ENCODE results near the gene LITAFD. TPM values are rescaled to one million over a fixed set of nuclear protein-coding genes. Genes with fewer than 3 reads are reported as not detected.
"Not testable (repeated sequence)": the region's sequence is repeated elsewhere in the genome, so short reads cannot be mapped to it uniquely, and the experiment has no call there.

Gene LITAFD
- total RNA-seq (not detected), polyA plus RNA-seq (not detected)
- long read RNA-seq, donor 1 = 0 reads
- long read RNA-seq, donor 2 = 0 reads
- long read RNA-seq, donor 3 = 0 reads
- long read RNA-seq, donor 4 = 0 reads
- long read RNA-seq, donor 5 = 0 reads

DNA sequence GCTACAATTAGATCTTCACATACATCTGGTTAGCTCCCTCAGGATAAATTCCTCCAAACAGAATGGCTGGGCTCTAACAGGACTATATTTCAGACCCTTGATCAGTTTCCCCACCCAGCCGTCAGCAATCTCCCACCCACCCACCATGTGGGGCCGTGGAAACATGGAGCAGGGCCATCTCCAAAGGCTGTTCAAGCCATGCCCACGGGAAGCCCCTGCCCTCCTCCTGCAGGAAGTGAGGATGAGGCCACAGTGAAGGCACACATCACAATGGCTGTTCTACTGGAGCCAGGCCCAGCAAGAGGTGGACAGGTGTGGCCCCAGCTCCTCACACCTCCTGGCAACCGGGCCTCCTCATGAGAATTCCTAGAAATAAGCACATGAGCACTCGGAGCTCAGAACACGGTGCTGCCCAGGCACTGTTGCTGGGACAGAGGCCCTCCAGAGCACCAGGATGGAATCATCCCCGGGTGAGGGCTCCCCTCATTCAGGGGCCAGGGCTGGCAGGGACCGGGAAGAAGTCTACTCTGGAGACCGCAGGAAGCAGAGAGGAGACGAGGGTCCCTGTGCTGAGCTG is at the start of gene LITAFD:
LITAFD (plus strand) TSS at position 311 of the 577 bp plus-strand sequence. CDS start 2,005 bp downstream, outside the sequence.
- Histone ChIP-seq H3K9me3 (ENCODE audit: control insufficient read depth in 4 of 4, insufficient read depth in 3 of 4, low read length in 3 of 4) (no peaks in the 10 kb centered on the region), H3K9ac (ENCODE audit: insufficient read depth in 1 of 2, low read length in 2 of 2) (no peak within 1 kb of the TSS), H3K36me3 (ENCODE audit: control insufficient read depth in 4 of 4, insufficient read depth in 4 of 4, low read length in 4 of 4) (peaks cover 0 to 2% (median 0%) of the 10 kb centered on the region in 4 donors), H3K27me3 (ENCODE audit: control insufficient read depth in 3 of 3, insufficient read depth in 3 of 3, low read length in 2 of 3) (no peaks in the 10 kb centered on the region), H3K27ac (ENCODE audit: low read depth in 1 of 2, low read length in 1 of 2) (no peak within 1 kb of the TSS), H3K4me3 (no peak within 1 kb of the TSS), H3K4me1 (ENCODE audit: control insufficient read depth in 5 of 5, insufficient read depth in 5 of 5, low read length in 5 of 5) (peaks cover 0 to 17% (median 0%) of the 10 kb centered on the region in 5 donors)
- 68 to 76% methylated on average over 10 of the region's 10 CpGs for WGBS, 2 donors
- DNase-seq (no peak), ATAC-seq (ENCODE audit: insufficient read depth, low FRiP score) (no peak)
- TF ChIP-seq, protein P1, sequence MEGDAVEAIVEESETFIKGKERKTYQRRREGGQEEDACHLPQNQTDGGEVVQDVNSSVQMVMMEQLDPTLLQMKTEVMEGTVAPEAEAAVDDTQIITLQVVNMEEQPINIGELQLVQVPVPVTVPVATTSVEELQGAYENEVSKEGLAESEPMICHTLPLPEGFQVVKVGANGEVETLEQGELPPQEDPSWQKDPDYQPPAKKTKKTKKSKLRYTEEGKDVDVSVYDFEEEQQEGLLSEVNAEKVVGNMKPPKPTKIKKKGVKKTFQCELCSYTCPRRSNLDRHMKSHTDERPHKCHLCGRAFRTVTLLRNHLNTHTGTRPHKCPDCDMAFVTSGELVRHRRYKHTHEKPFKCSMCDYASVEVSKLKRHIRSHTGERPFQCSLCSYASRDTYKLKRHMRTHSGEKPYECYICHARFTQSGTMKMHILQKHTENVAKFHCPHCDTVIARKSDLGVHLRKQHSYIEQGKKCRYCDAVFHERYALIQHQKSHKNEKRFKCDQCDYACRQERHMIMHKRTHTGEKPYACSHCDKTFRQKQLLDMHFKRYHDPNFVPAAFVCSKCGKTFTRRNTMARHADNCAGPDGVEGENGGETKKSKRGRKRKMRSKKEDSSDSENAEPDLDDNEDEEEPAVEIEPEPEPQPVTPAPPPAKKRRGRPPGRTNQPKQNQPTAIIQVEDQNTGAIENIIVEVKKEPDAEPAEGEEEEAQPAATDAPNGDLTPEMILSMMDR (IDR thresholded peaks at IDR 0.05; ENCODE audit: control extremely low read depth, extremely low read depth) = no peak

DNA sequence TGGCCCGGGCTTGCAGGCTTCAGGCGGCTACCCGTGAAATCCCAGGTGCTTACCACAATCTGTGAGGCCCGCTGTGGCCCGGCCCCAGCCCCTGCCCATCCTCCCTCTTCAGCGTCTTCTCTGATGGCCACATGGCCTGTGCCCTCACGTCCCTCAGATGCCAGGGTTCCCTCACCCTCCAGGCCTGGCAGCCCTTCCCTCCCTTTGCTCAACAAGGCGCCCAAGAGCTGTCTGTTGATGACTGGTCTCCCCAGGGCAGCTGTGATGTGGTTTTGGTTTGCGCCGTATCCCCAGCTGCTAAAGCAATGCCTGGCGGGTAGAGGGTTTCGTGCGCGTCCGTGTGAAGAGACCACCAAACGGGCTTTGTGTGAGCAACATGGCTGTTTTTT is 49.4 kb upstream of the LITAFD start:
- no peak for DNase-seq
- H3K36me3 ChIP-seq (ENCODE audit: control insufficient read depth in 4 of 4, insufficient read depth in 4 of 4, low read length in 4 of 4) = peaks cover 0 to 32% (median 14%) of the 10 kb centered on the region in 4 donors
- H3K4me1 ChIP-seq (ENCODE audit: control insufficient read depth in 5 of 5, insufficient read depth in 5 of 5, low read length in 5 of 5) = peaks cover 0 to 2% (median 0%) of the 10 kb centered on the region in 5 donors
- TF ChIP-seq, protein P1 (IDR thresholded peaks at IDR 0.05; ENCODE audit: control extremely low read depth, extremely low read depth) = no peak
- H3K9me3 ChIP-seq (ENCODE audit: control insufficient read depth in 4 of 4, insufficient read depth in 3 of 4, low read length in 3 of 4) = no peaks in the 10 kb centered on the region
- no peak for ATAC-seq (ENCODE audit: insufficient read depth, low FRiP score)
- H3K27me3 ChIP-seq (ENCODE audit: control insufficient read depth in 3 of 3, insufficient read depth in 3 of 3, low read length in 2 of 3) = no peaks in the 10 kb centered on the region
- no peak overlapping the region for H3K27ac ChIP-seq (ENCODE audit: low read depth in 1 of 2, low read length in 1 of 2)
- no peak overlapping the region for H3K4me3 ChIP-seq
- no peak overlapping the region for H3K9ac ChIP-seq (ENCODE audit: insufficient read depth in 1 of 2, low read length in 2 of 2)
- 78 to 84% methylated on average over 16 of the region's 16 CpGs for WGBS, 2 donors

GRCh38 chr16:8836797-8837196 is 45.4 kb upstream of the LITAFD start:
- H3K9ac ChIP-seq (ENCODE audit: insufficient read depth in 1 of 2, low read length in 2 of 2); H3K27me3 ChIP-seq (ENCODE audit: control insufficient read depth in 3 of 3, insufficient read depth in 3 of 3, low read length in 2 of 3); H3K36me3 ChIP-seq (ENCODE audit: control insufficient read depth in 4 of 4, insufficient read depth in 4 of 4, low read length in 4 of 4); H3K4me3 ChIP-seq; DNase-seq; H3K27ac ChIP-seq (ENCODE audit: low read depth in 1 of 2, low read length in 1 of 2); H3K4me1 ChIP-seq (ENCODE audit: control insufficient read depth in 5 of 5, insufficient read depth in 5 of 5, low read length in 5 of 5); H3K9me3 ChIP-seq (ENCODE audit: control insufficient read depth in 4 of 4, insufficient read depth in 3 of 4, low read length in 3 of 4); ATAC-seq (ENCODE audit: insufficient read depth, low FRiP score): not testable (repeated sequence)
- 80 to 96% methylated on average over 7 of the region's 7 CpGs for WGBS, 2 donors

DNA sequence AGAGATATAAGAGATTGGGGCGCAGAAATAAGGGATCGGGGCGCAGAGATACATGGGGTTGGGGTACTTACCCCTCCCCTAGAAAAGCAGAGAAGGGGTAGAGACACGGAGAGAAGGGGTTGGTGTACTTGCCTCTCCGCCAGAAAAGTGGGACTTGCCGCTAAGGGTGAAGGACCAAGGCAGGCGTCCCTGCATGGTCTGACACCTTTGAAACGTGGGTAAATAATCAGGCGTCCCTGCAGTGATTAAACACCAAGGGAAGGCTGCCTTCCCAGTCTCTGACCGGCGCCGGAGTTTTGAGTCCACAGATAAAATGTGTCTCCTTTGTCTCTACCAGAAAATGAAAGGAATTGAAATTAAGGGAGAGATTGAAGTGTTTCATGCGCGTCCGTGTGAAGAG is 44.6 kb upstream of the LITAFD start:
- H3K4me3 ChIP-seq; H3K9me3 ChIP-seq (ENCODE audit: control insufficient read depth in 4 of 4, insufficient read depth in 3 of 4, low read length in 3 of 4); H3K4me1 ChIP-seq (ENCODE audit: control insufficient read depth in 5 of 5, insufficient read depth in 5 of 5, low read length in 5 of 5); H3K27me3 ChIP-seq (ENCODE audit: control insufficient read depth in 3 of 3, insufficient read depth in 3 of 3, low read length in 2 of 3); H3K36me3 ChIP-seq (ENCODE audit: control insufficient read depth in 4 of 4, insufficient read depth in 4 of 4, low read length in 4 of 4); H3K9ac ChIP-seq (ENCODE audit: insufficient read depth in 1 of 2, low read length in 2 of 2); ATAC-seq (ENCODE audit: insufficient read depth, low FRiP score); H3K27ac ChIP-seq (ENCODE audit: low read depth in 1 of 2, low read length in 1 of 2); DNase-seq: not testable (repeated sequence)
- 77 to 80% methylated on average over 15 of the region's 15 CpGs for WGBS, 2 donors

- H3K9me3 ChIP-seq (ENCODE audit: control insufficient read depth in 4 of 4, insufficient read depth in 3 of 4, low read length in 3 of 4); H3K4me3 ChIP-seq; DNase-seq; H3K4me1 ChIP-seq (ENCODE audit: control insufficient read depth in 5 of 5, insufficient read depth in 5 of 5, low read length in 5 of 5); H3K36me3 ChIP-seq (ENCODE audit: control insufficient read depth in 4 of 4, insufficient read depth in 4 of 4, low read length in 4 of 4); H3K27me3 ChIP-seq (ENCODE audit: control insufficient read depth in 3 of 3, insufficient read depth in 3 of 3, low read length in 2 of 3); H3K9ac ChIP-seq (ENCODE audit: insufficient read depth in 1 of 2, low read length in 2 of 2); H3K27ac ChIP-seq (ENCODE audit: low read depth in 1 of 2, low read length in 1 of 2); ATAC-seq (ENCODE audit: insufficient read depth, low FRiP score): not testable (repeated sequence)
- 50 to 59% methylated on average over 4 of the region's 4 CpGs for WGBS, 2 donors
Observed at GRCh38 chr16:8842016-8842415, 40.1 kb upstream of the LITAFD start.

GRCh38 chr16:8843296-8843695 is 38.9 kb upstream of the LITAFD start:
- not testable (repeated sequence) for H3K4me3 ChIP-seq; H3K4me1 ChIP-seq (ENCODE audit: control insufficient read depth in 5 of 5, insufficient read depth in 5 of 5, low read length in 5 of 5); H3K9ac ChIP-seq (ENCODE audit: insufficient read depth in 1 of 2, low read length in 2 of 2); H3K36me3 ChIP-seq (ENCODE audit: control insufficient read depth in 4 of 4, insufficient read depth in 4 of 4, low read length in 4 of 4); ATAC-seq (ENCODE audit: insufficient read depth, low FRiP score); DNase-seq; H3K27me3 ChIP-seq (ENCODE audit: control insufficient read depth in 3 of 3, insufficient read depth in 3 of 3, low read length in 2 of 3); H3K27ac ChIP-seq (ENCODE audit: low read depth in 1 of 2, low read length in 1 of 2); H3K9me3 ChIP-seq (ENCODE audit: control insufficient read depth in 4 of 4, insufficient read depth in 3 of 4, low read length in 3 of 4)
- 74 to 81% methylated on average over 12 of the region's 12 CpGs for WGBS, 2 donors
